HG03521 (cell line): ENCODE data around the gene THAP10.
"Not testable (repeated sequence)": the region's sequence is repeated elsewhere in the genome, so short reads cannot be mapped to it uniquely, and the experiment has no call there.

Source experiments
- ATAC-seq: cut with Tn5 transposase; IDR thresholded peaks from one replicate; pipeline ENCODE4 v1.9.1; 2021; ENCODE audit warnings: mild to moderate bottlenecking, moderate library complexity; ENCODE audit not compliant: unreplicated experiment

Gene THAP10

DNA sequence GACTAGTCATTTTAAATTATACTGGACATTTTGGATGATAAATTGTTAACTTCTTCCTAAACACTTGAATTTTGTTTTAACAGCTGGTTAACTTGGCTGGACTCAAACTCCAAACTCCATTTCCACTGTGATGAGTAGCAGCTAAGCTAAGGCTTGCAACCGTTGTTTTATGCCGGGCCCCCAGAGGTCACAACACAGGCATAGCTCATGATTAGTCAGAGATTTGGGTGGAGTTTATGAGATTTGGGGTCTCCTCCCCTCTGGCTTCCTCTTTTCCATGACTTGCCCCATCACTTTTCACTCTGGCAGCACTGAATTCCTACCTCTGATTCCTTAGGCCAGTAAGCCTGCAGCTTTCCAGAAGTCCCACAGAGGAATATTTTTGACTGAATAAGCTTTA lies 12.8 kb downstream of the THAP10 start:
- ATAC-seq = no peak

DNA sequence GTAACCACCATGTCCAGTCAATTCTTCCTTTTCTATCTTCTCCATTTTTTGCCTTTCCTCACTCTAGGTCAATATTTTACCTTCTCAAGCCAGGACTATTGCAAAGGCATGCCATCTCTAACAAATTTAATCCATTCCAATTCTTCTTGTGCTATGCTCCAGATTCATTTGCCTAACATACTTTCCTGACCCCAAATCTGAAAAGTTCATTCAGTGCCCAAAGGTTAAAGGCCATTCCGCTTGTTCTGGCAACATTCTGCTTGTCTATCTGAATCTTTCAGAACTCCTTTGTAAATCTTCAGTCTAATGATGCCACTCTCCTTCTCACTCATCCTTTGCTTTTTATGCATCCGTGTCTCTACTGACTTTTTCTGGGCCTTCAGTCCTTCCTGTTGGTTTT lies 15.6 kb downstream of the THAP10 start:
- ATAC-seq = no peak

DNA sequence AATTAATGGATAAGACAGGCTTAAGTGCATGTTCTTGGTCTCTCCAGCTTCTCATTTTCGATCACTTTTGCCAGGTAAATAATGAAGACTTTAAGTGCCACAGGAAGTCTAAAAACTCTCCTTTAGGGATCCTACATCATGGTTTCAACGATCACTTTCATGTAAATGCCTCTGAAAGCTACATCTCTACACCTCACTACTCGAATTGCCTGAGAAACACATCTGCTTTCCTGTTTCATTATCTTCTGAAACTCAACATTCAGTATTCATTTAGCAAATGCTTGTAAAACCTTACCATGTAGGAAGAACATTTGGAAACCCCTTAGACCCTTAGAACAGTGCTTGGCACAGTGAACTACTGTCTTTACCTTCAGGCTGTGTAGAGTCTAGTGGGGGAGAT lies 16.2 kb downstream of the THAP10 start:
- ATAC-seq = no peak

DNA sequence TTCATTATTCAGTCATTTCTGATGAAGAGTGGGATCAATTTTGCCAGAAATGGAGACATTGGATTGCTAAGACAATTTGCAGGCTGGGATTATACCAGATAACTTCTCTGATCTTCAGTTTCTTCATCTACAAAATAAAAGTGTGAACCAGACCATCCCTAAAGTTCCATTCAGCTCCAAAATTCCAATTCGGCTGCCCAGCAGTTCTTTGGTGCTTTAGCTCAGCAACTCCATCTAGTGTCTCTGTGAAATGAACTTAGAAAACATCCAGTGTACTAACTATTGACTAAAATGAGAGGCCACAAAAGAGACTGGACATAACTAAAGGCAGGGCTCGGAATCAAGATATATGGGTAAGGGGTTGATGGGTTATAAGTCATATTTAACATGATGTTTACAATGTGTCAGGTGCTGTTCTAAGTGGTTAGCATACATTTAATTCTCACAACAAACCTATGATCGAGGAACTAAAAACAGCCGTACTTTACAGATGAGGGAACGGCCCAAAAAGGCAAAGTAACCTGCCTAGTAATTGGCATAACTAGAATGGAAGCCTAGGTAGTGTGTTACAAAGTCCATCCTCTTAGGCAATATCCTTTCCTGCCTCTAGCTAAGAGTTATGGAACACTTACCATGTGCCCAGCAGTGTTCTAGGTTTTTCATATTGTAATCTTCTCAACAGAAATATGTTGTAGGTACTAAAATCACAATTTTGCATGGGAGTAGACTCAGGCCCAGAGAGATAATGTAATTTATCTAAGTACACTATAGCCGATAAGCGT lies 17.0 kb downstream of the THAP10 start:
- no peak for ATAC-seq

DNA sequence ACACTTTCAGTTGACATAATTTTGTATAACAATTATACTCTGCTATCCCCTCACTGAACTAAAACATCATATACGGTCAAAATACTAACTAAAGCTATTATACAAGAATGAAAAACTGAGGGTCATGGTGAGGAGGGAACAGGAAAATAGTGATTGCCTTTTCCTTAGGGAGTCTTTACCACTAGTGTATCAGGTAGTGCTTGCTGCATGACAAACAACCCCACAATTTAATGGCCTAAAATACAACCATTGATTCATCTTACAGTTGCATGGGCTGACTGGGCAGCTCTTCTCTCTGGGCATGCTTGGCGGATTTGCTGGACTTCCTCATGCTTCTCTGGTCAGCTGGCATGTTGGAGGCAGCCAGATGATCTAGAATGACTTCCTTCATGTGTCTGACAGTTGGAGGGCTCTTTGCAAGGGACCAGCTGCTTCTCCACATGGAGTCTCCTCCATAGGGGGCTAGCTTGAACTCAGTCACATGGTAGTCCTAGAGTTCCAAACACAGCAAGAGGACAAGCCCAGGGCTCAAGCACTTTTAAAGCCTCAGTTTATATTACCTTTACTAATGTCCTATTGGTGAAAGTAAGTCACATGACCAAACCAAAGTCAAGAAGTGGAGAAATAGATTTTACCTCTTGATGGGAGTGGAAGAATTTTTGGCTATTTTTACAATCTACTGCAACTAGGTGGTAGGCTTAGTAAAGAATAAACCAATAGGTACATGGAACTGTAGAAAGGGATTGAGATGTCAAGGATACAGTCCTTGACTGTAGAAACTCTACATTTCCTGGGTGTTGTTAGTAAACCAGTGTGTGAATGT lies 18.8 kb downstream of the THAP10 start:
- no peak for ATAC-seq

DNA sequence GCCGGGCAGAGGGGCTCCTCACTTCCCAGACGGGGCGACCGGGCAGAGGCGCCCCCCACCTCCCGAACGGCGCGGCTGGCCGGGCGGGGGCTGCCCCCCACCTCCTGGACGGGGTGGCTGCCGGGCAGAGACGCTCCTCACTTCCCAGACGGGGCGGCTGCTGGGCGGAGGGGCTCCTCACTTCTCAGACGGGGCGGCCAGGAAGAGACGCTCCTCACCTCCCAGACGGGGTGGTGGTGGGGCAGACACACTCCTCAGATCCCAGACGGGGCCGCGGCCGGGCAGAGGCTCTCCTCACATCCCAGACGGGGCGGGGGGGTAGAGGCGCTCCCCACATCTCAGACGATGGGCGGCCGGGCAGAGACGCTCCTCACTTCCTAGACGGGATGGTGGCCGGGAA lies 20.7 kb downstream of the THAP10 start:
- ATAC-seq = not testable (repeated sequence)

DNA sequence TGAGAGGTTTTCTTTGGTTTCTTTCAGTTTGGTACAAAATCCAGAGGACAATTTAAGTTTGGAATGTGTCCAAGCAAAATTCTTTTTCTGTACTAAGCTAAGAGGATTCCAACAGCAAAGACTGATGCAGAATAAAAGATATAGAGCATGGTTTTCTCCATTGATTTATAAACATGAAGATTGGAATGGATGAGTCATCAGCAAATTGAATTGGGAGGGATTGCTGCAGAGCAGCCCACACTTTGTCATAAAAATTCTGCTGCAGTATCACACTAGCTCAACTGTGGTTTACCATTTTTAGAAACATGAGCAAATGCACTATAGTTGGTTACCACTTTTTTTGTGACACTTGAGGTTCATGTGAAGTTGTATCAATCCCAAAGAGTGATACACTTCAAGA lies 22.2 kb downstream of the THAP10 start:
- no peak for ATAC-seq

DNA sequence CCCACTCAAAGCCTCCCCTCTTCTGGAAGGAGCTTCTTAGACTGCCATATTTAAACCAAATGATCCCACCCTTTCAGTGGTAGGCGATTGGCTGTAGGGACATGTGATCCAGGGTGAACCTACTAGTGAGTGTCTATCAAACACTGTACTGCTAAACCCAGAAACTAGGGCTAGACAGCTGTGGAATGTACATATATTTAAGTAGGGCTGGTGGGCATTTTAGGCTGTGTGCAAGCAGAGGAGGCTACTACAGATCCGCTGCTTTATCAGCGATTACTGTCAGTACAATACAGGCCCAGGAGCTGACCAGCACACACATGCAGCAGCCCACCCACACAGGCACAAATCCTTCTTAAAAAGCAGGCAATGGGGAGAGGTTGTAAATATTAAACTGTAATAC lies 22.9 kb downstream of the THAP10 start:
- no peak for ATAC-seq

DNA sequence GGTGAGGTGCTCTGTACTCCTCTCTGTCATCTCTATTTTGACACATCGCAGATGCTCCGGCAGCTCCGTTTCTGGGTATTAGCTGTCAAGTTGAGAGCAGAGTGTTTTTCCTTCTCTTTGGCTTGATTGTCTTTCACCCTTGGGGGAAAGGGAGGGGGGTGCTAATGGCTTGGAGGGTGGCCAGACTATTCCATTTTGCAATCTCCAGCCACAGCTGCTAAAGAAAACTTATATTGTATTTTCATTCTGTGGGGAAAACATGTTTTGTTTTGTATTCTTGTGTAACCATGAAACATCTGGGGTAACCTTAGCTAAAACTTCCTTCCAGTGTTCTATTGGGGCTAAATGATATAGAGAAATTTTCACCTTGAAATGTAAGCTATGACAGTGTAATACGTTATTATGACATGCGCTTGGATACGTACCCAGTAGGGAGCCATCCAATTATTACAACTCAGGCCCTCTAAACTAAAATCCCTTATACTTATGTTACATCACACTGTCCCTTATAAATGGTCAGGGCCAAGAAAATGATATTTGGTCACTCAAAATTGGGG lies 24.2 kb downstream of the THAP10 start:
- no peak for ATAC-seq

DNA sequence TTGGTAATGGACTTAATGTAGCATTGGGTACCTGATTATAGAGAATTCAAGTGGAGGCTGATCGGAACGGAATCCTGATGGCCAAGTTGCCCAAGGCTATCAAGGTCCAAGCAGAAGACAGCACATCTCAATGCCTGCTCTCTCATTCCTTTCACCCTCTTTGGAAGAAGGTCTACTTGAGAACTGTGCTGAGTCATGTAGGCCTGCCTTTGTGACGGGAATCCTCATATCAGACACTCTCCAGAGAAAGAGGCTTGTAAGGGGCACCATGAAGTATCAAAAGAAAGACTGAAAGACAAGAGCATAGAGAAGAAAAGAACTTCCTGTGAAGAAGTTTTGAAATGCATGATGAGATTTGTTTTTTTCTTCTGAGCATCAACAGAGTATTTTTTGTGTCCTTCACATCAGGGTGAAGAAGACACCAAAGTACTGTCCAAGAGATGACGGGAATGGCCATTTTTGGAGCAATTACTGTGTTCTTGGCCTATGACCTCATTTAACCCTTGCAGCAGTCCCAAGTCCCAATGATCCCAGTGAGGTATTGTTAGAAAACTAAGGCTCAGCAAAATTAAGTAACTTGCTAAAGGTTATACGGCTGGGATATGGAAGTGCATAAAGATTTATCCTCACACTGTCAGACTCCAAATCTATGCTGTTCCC lies 25.1 kb downstream of the THAP10 start:
- no peak for ATAC-seq

DNA sequence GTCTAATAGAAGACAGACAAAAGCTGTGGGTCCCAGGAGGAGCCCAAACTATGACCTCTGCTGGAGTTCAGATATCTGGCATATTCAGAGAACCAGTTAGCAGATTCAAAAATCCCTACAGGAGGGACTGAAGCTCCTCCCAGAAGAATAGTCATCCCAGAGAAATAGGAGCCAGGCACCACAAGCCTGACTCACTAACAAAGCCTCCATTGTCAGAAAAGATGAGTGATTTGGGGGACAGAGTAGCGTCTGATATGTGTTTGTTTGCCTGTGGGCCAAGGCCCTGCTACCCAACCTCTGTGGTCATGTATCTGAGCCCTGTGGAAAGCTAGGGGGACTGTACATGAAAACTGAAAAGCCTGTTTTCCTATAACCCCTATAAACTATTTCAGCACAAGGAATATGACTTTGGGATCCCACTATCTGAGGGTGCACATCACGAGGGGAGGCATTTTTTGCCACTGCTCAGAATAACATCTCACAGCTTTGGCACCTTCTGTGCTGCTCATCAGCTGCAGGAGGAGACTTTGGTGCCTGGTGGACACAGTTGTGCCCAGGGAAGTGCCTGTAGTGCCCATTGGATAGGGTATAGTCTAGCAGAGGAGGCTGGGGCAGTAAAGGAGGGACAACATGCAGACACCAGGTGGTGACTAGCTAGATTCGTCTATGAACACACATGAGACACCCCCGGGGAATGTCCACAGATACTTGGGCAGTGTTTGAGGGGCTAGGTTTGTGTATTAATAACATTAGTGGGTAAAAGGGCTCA lies 28.6 kb downstream of the THAP10 start:
- no peak for ATAC-seq

DNA sequence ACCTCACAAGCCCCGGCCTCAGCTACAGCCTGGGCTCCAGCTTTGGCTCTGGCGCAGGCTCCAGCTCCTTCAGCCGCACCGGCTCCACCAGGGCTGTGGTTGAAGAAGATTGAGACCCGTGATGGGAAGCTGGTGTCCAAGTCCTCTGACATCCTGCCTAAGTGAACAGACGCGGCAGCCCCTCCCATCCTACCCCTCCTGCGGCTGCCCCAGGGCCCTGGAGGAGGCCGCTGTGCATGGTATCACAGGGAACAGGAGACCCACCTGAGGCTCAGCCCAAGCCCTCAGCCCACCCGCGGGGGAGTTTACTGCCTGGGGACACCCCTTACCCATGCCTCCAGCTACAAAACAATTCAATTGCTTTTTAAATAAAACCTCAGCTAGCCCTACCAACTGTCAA lies 32.2 kb downstream of the THAP10 start:
- no peak for ATAC-seq

DNA sequence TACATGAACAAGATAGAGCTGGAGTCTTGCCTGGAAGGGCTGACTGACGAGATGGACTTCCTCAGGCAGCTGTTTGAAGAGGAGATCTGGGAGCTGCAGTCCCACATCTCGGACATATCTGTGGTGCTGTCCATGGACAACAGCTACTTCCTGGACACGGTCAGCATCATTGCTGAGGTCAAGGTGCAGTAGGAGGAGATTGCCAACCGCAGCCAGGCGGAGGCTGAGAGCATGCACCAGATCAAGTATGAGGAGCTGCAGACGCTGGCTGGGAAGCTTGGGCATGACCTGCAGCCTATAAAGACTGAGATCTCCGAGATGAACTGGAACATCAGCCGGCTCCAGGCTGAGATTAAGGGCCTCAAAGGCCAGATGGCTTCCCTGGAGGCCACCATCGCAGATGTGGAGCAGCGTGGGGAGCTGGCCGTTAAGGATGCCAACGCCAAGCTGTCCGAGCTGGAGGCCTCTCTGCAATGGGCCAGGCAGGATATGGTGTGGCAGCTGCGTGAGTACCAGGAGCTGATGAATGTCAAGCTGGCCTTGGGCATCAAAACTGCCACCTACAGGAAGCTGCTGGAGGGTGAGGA lies 32.8 kb downstream of the THAP10 start:
- no peak for ATAC-seq

DNA sequence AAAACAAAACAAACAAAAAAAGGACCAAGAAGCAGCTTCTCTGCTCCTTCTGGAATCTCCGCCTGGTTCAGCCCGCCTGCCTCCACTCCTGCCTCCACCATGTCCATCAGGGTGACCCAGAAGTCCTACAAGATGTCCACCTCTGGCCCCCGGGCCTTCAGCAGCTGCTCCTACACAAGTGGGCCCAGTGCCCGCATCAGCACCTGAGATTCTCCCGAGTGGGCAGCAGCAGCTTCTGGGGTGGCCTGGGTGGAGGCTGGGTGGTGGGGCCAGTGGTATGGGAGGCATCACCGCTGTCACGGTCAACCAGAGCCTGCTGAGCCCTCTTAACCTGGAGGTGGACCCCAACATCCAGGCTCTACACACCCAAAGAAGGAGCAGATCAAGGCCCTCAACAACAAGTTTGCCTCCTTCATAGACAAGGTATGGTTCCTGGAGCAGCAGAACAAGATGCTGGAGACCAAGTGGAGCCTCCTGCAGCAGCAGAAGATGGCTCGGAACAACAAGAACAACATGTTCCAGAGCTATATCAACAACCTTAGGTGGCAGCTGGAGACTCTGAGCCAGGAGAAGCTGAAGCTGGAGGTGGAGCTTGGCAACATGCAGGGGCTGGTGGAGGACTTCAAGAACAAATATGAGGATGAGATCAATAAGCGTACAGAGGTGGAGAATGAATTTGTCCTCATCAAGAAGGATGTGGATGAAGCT lies 33.5 kb downstream of the THAP10 start:
- ATAC-seq = not testable (repeated sequence)

DNA sequence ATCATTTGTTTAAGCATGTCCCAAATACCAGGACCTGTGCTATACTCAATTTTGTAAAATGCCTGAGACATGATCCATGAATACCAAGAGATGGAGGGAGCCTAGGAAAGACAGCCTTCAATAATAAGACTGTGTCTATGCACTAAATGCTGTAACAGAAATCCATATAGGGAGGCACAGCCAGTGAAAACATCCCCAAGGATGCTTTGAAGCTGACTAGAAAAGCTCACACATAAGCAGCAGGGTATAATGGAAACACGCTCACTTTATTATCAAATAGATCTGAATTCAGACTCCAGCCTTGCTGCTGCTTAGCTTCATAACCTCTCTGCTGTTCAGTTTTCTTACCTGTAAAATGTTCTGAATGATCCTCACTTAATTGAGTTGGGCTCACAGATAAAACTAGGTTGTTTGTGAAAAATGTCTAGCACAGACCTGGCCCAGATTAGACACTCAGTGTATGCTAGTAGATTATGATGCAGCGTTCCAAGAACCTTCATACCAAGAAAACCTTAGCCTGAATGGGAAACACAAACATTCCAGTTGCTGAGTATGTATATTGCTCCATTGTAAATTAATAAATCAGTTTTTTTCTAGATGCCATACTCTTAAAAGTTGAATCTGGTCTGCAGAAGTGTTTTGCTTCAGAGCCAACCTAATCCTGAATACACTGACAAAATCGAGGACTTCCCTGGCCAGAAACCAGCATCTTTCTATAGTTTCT lies 34.5 kb downstream of the THAP10 start:
- no peak for ATAC-seq

DNA sequence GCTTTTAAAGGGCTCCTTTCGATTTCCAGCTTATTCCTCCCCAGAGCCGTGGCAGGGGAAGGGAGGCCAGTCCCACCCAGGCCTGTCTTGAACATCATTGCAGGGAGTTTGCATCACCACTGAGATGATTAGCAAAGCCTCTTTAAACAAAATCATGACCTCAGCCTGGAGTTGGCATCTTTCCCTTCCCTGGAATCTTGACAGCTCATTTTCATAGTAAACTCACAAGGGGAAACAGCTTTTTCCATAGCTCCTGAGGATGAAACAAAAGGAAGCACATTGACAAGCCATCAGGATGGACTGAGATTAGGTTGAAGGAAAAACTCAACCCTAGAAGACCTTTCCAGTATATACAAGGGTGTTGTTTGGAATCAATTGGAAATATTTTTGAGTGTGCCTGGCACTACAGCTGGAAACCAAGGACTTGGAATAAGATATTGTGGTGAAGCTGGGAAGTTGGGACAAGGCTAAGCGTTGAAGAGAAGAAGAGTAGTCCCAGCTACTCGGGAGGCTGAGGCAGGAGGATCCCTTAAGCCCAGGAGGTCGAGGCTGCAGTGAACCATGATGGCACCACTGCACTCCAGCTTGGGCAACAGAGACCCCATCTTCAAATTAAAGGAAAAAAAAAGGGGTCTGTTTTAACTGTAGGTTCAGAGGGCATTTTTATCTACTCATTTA lies 35.2 kb downstream of the THAP10 start:
- ATAC-seq = no peak

DNA sequence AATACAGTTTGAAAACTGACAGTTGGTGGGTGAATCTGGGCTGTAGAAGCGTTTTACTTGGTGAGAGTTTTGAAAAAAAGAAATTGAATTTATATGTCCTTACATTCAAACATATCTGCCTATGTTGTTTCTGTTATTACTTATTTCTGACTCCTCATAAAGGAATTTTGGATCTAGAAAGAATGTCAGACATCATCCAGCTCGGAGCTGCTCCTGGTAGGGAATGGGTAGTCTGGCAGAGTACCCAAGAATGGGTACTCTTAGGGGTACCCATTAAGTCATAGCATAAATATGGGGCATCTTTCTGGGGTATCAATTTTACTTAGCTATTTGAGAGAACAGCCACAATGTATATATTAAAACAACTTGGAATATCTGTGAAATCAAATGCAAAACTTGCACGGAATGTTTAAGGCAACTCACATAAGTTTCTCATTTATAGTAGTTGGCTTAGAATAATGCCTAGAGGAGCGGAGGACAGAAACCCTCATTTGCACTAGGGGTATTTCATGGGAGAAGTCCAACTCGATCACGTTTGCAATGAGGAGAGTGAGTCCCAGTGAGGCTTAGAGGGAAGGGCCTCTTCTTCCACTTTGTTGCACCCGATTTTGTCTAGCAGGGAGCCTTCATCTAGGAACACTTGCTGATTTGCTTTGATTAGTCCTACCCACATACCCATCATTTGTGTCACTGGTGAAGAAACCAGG lies 35.9 kb downstream of the THAP10 start:
- ATAC-seq = no peak

DNA sequence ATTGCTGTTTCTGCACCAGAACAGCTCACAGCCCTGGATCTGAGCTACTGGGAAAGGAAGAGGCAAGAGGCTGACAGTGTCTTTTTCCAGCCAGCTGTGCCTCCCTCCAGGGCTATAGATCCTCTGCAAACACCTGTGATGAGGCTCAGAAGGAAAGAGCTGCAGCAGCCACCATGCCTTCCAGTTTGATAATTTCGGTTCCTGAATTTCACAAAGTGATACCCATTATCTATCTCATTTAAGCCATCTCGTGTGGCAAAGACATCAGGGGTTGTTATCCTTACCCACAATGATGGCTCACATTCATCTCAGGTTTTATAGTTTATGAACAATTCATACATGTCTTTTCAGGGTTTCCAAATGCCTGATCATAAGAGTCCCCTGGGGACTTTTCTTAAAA lies 36.5 kb downstream of the THAP10 start:
- no peak for ATAC-seq
